Aorta (tissue), 5 donors: Measurements from ENCODE around the gene RDH13. TPM values are rescaled to one million over a fixed set of nuclear protein-coding genes. Genes with fewer than 3 reads are reported as not detected.
"Not testable (repeated sequence)": the region's sequence is repeated elsewhere in the genome, so short reads cannot be mapped to it uniquely, and the experiment has no call there.

ENCODE experiments used
- ATAC-seq: fragments of 200-7000 bp; cut with Tn5 transposase; one replicate; pipeline ENCODE4 v1.9.1; 2022; ENCODE audit warnings: moderate library complexity; ENCODE audit not compliant: low FRiP score
- DNase-seq, 2 donors: peaks; one replicate each; pipeline ENCODE4 v3.0.0-alpha.2; 2020
- H3K27ac ChIP-seq, 2 donors: one replicate each; pipeline ENCODE4 v1.5.1; 2013; ENCODE audit warnings: low read length in 2 of 2, mild to moderate bottlenecking in 2 of 2, moderate library complexity in 2 of 2, control low read depth in 1 of 2, inconsistent platforms in 1 of 2, low read depth in 1 of 2
- H3K27me3 ChIP-seq, 2 donors: one replicate each; pipeline ENCODE4 v1.6.1; 2013; ENCODE audit warnings: control low read depth in 1 of 2, low read length in 1 of 2, mild to moderate bottlenecking in 1 of 2, moderate library complexity in 1 of 2; ENCODE audit not compliant: insufficient read depth in 2 of 2, control insufficient read depth in 1 of 2
- H3K36me3 ChIP-seq, 2 donors: one replicate each; pipeline ENCODE4 v1.6.1; 2013; ENCODE audit warnings: control low read depth in 1 of 2, low read length in 1 of 2, mild to moderate bottlenecking in 1 of 2; ENCODE audit not compliant: insufficient read depth in 2 of 2, control insufficient read depth in 1 of 2
- H3K4me1 ChIP-seq, 2 donors: one replicate each; pipeline ENCODE4 v1.6.1; 2013; ENCODE audit warnings: low read length in 2 of 2, control low read depth in 1 of 2, mild to moderate bottlenecking in 1 of 2, moderate library complexity in 1 of 2; ENCODE audit not compliant: insufficient read depth in 2 of 2, control insufficient read depth in 1 of 2
- H3K4me3 ChIP-seq, 2 donors: one replicate each; pipeline ENCODE4 v1.5.1; 2013; ENCODE audit warnings: low read length in 2 of 2, control low read depth in 1 of 2, mild to moderate bottlenecking in 1 of 2
- H3K9me3 ChIP-seq: one replicate; pipeline ENCODE4 v1.6.1; 2013; ENCODE audit warnings: mild to moderate bottlenecking, low read length; ENCODE audit not compliant: control insufficient read depth
- WGBS, 2 donors: extraction: QIAGEN DNeasy Blood & Tissue Kit; methylation state at CpG; one replicate each; pipeline ENCODE4 v1.1.7; 2013; 5-methylcytosine and 5-hydroxymethylcytosine counted together
- intact Hi-C, 2 donors: fragments of 100-400 bp; cut with DNase I; formaldehyde crosslinking; loops; one replicate each; pipeline versions ENCODE4 v1.14.2 to v1.15.0; 2022
- polyA plus RNA-seq, 2 donors: library from polyadenylated mRNA; stranded (reverse); fragments of 200-250 nt; gene quantifications; one replicate each; pipeline ENCODE4 v1.2.3, GENCODE V29; 2013
- total RNA-seq, 2 donors: library from RNA; stranded (reverse); fragmentation: NEBNext Ultra II Directional; extraction: Animal tissue kit (Norgen Biotek cat#: 25700); gene quantifications; one replicate each; pipeline ENCODE4 v1.2.1, GENCODE V29; 2021
- donor health status: healthy with polysubstance abuse.
- donor health status: Bipolar disorder and iron deficiency.
- donor health status: DM: no; HTN: no; CAD: no.
- donor health status: DM: no; HTN: no; CAD: no.
- donor health status: DM: yes; HTN: yes; CAD: no.

The RDH13 gene
- total and polyA plus RNA-seq, 4 donors = 3.4 to 14.4 (median 10.7) TPM

DNA sequence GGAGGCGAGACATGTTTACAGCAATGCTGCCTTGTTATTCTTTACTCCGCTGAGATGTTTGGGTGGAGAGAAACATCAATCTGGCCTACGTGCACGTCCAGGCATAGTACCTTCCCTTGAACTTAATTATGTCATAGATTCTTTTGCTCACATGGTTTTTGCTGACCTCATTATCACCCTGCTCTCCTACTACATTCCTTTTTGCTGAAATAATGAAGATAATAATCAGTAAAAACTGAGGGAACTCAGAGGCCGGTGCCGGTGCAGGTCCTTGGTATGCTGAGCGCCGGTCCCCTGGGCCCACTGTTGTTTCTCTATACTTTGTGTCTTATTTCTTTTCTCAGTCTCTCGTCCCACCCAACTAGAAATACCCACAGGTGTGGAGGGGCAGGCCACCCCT lies 2.7 kb downstream of the RDH13 start:
- H3K27me3 ChIP-seq, DNase-seq, H3K27ac ChIP-seq, H3K4me1 ChIP-seq, ATAC-seq, H3K4me3 ChIP-seq, intact Hi-C loops, H3K36me3 ChIP-seq, H3K9me3 ChIP-seq: not testable (repeated sequence)
- 42 to 49% methylated on average over 8 to 9 of the region's 9 CpGs for WGBS, 2 donors

DNA sequence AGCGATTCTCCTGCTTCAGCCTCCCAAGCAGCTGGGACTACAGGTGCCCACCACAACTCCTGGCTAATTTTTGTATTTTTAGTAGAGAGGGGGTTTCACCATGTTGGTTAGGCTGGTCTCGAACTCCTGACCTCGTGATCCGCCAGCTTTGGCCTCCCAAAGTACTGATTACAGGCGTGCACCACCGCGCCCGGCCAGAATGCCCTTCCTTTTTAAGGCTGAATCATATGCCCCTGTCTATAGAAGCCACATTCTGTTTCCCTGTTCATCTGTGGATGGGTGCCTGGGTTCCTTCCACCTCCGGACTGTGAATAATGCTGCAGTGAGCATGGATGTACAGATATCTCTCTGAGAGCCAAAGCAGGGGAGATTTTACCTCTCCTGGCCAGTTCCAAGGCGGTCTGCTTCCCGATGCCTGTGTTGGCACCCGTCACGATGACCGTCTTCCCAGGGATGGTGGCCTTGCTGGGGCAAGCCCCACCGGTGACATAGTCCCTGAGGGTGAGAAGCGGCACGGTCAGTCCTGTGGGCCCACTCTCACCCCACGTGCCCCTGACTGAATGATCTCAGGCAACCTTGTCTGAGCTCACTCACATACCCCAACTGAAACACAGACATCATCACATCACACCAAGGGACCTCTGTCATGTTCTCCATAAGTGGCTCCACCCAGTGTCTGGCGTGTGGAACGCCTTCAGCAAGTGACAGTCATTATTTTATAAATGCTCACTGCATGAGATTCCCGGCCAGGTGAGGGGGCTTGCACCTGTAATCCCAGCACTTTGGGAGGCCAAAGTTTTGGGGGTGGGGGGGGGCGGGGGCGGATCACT lies 4.0 kb downstream of the RDH13 start:
- H3K36me3 ChIP-seq = peaks cover 0 to 7% of the 10 kb centered on the region in 2 donors
- WGBS, 2 donors = 96% methylated on average over 23 of the region's 23 CpGs
- ATAC-seq = no peak

DNA sequence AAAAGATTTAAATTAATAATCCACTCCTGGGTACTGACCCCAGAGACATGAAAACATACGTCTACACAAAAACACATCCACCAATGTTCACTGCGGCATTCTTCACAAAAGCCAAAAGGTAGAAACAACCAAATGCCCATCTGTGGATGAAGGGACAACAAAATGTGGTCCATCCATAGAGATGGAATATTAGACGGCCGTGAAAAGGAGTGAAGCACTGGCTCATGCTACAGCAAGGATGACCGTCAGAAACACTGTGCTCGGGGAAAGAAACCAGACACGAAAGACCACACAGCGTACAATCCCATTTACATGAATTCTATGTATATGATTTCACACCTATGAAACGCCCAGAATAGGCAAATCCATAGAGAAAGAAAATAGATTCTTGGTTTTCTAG lies 6.1 kb downstream of the RDH13 start:
- intact Hi-C loops = no loop called here
- 97 to 98% methylated on average over 9 of the region's 9 CpGs for WGBS, 2 donors
- H3K27me3 ChIP-seq = no peaks in the 10 kb centered on the region
- no peak for DNase-seq
- no peak for ATAC-seq
- H3K36me3 ChIP-seq = peaks cover 0 to 7% of the 10 kb centered on the region in 2 donors
- H3K4me3 ChIP-seq = no peak overlapping the region
- H3K4me1 ChIP-seq = no peaks in the 10 kb centered on the region
- no peak overlapping the region for H3K27ac ChIP-seq
- peaks cover 1% of the 10 kb centered on the region for H3K9me3 ChIP-seq

More for the DNA sequence above, 4.0 kb downstream of the RDH13 start:
- Histone ChIP-seq H3K9me3 (peaks cover 1% of the 10 kb centered on the region), H3K27me3 (no peaks in the 10 kb centered on the region), H3K4me1 (no peaks in the 10 kb centered on the region), H3K27ac (no peak overlapping the region), H3K4me3 (no peak overlapping the region)
- intact Hi-C loops = no loop called here
- DNase-seq = no peak

DNA sequence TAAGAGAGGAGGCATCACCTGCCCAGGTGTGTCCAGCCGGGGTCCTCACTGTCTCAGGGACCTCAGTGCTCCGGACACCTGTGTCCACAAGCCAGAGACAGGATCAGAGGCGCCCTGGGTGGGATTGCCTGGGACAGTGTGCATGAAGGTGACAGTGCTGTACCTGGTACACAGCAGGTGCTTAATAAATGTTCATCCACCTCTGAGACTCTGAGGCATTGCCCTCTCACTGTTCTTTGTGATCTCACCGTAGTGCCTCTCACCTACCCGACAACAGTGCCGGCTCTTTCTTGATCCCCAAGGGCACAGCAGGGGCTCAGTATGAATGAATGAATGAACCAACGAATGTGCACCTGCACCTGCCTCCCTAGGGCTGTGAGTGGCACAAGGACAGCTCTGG lies 9.2 kb downstream of the RDH13 start:
- Histone ChIP-seq H3K4me1 (no peaks in the 10 kb centered on the region), H3K27ac (no peak overlapping the region), H3K9me3 (peaks cover 1% of the 10 kb centered on the region), H3K27me3 (no peaks in the 10 kb centered on the region), H3K36me3 (peaks cover 2 to 7% of the 10 kb centered on the region in 2 donors), H3K4me3 (no peak overlapping the region)
- no peak for DNase-seq
- ATAC-seq = no peak
- intact Hi-C loops = no loop called here
- WGBS, 2 donors = 85 to 97% methylated on average over 7 of the region's 7 CpGs

DNA sequence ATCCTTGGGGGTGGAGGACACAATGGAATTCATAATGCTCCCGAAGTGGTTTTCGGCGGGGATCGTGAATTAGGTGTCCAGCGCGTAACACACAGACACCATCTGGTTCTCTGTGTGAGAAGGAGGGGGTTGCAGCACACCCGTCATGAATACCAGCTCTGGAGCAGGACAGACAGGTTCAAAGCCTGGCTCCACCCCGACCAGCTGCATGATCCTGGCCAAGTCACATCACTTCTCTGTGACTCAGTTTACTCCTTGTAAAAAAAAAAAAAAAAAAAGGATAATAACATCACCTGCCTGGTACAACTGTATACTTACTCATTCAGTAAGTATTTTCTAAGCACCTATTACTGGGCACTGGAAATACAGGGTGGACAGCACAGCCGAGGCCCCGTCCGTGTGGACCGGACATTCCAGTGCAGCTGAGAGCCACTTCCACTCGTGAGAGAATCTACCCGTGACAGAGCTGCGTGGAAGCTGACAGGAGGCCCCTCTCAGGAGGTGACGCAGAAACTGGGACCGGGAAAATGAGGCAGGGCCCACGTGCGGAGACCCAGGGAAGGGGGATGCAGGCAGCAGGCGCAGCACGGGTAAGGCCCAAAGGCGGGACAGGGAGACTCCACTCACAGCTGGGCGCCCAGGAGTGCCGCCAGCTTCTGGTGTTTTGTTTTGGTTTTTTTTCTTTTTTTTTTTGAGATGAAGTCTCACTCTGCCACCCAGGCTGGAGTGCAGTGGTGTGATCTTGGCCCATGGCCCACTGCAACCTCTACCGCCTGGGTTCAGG lies 12.0 kb downstream of the RDH13 start:
- Histone ChIP-seq H3K27me3 (no peaks in the 10 kb centered on the region), H3K27ac (no peak overlapping the region), H3K9me3 (no peaks in the 10 kb centered on the region), H3K4me3 (no peak overlapping the region), H3K4me1 (no peaks in the 10 kb centered on the region), H3K36me3 (peaks cover 0 to 9% of the 10 kb centered on the region in 2 donors)
- DNase-seq = no peak
- 96% methylated on average over 25 of the region's 25 CpGs for WGBS, 2 donors
- intact Hi-C loops = no loop called here
- no peak for ATAC-seq

DNA sequence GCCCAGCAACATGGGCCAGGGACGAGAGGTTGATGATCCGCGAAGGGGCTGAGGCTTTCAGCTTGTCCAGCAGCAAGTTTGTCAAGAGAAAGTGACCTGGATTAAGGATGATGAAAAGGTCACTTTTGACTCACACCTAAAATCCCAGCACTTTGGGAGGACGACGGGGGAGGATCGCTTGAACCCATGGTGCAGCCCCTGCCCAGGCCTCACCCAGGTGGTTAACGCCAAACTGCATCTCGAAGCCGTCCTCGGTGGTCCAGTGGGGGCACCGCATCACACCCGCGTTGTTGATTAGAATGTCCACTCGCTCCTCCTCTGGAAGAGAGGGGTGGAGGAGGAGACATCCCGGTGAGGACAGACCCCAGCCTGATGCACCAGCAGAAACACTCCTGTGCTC lies 14.5 kb downstream of the RDH13 start:
- Histone ChIP-seq H3K27me3 (no peaks in the 10 kb centered on the region), H3K9me3 (no peaks in the 10 kb centered on the region), H3K27ac (no peak overlapping the region), H3K4me1 (no peaks in the 10 kb centered on the region), H3K36me3 (peaks cover 0 to 11% of the 10 kb centered on the region in 2 donors), H3K4me3 (no peak overlapping the region)
- intact Hi-C loops = no loop called here
- 95 to 96% methylated on average over 15 of the region's 15 CpGs for WGBS, 2 donors
- DNase-seq = no peak
- ATAC-seq = no peak

DNA sequence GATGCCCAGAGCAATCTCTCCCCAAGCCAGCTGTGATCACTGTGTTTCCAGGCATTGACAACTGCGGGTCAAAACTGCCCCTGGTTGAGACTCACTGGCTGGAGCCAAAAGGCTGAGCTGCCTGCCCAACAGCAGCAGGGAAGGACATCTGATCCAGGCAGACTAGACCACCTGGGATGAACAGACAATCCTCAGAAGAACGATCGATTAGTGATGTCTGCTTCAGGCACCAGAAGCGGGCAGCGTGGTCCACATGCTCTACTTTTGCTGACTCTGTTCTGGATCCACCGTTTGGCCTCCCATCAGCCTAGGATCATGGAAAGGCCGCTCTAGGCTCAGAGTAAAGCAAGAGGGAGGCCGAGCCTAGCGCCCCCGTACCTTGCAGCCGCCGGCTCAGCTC lies 15.0 kb downstream of the RDH13 start:
- ATAC-seq = no peak
- peaks cover 0 to 11% of the 10 kb centered on the region in 2 donors for H3K36me3 ChIP-seq
- DNase-seq = no peak
- H3K9me3 ChIP-seq = no peaks in the 10 kb centered on the region
- 91 to 93% methylated on average over 12 of the region's 12 CpGs for WGBS, 2 donors
- intact Hi-C loops = no loop called here
- H3K27me3 ChIP-seq = no peaks in the 10 kb centered on the region
- H3K4me3 ChIP-seq = no peak overlapping the region
- H3K27ac ChIP-seq = no peak overlapping the region
- H3K4me1 ChIP-seq = no peaks in the 10 kb centered on the region

DNA sequence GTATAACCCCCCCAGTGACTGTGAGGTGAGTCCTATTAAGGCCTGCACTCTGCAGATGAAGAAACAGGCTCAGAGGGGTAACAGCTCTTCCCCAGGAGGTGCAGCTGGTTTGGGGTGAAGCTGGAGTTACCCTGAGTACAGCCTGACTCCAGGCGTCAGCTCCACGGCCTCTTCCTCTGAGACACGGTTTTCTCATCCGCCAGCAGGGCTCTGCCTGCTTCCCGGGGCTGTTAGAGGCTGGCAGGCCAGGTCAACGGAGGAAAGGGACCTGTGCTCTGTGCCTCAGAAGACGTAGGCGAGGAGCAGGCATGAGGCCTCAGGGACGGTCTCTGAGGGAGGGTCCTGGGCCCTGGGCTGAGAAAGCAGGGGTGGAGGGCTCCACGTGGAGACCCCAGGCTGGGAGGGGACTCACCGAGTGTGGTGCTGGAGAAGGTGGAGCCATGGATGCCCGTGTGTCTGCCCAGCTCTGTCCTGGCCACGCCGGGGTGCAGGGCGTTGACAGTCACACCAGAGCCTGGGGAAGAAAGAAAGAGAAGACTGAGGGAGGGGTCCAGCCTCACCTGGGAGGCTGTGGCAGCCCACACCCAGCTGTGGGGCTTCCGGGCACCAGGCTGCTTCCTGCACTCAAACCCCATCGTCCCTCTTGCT lies 15.8 kb downstream of the RDH13 start:
- intact Hi-C loops = no loop called here
- no peak overlapping the region for H3K4me3 ChIP-seq
- no peak for DNase-seq
- 91 to 92% methylated on average over 17 of the region's 17 CpGs for WGBS, 2 donors
- no peak overlapping the region for H3K27ac ChIP-seq
- peaks cover 0 to 11% of the 10 kb centered on the region in 2 donors for H3K36me3 ChIP-seq
- no peak for ATAC-seq
- H3K4me1 ChIP-seq = no peaks in the 10 kb centered on the region
- peaks cover 1% of the 10 kb centered on the region for H3K9me3 ChIP-seq
- no peaks in the 10 kb centered on the region for H3K27me3 ChIP-seq
